ENCODE data around the gene LRBA. TPM values are rescaled to one million over a fixed set of nuclear protein-coding genes. Genes with fewer than 3 reads are reported as not detected.
"Not testable (repeated sequence)": the region's sequence is repeated elsewhere in the genome, so short reads cannot be mapped to it uniquely, and the experiment has no call there.

The LRBA gene
- total and polyA plus RNA-seq, 9 donors: 20.7 to 30.5 (median 27.7) TPM

- H3K27me3 ChIP-seq (ENCODE audit: control insufficient read depth, insufficient read depth, low read length); DNase-seq; H3K4me3 ChIP-seq (ENCODE audit: low read length); H3K36me3 ChIP-seq (ENCODE audit: control insufficient read depth, insufficient read depth, low read length); H3K27ac ChIP-seq (ENCODE audit: low read length); H3K9me3 ChIP-seq (replicated peaks; ENCODE audit: control insufficient read depth, low read depth, low read length); H3K4me1 ChIP-seq (ENCODE audit: control insufficient read depth, insufficient read depth, low read length): not testable (repeated sequence)
- no CpG with 5 or more reads among the region's 3 CpGs for WGBS (ENCODE audit: insufficient coverage)
These were observed 507.4 kb downstream of the LRBA start for GRCh38 chr4:150507656-150508055.

DNA sequence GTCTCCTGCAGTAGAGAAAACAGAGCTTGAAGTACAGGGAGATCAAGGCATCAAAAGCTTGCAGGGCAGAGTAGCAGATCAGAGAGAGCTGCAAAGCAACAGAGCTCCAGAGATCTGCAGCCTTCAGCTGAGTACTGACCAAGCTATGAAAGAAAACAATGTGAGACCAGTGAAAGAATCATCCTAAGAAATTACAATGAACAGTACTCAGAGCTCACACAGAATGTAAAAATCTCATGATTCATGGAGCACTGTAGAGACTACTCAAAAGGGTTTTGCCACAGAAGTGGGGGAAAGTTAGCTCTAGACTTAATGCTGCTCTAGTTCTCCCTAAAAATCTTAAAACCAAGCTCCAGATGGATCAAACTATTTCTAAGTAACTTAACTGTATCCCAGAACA is 513.1 kb downstream of the LRBA start:
- peaks cover 3% of the 10 kb centered on the region for H3K9me3 ChIP-seq (replicated peaks; ENCODE audit: control insufficient read depth, low read depth, low read length)
- H3K36me3 ChIP-seq (ENCODE audit: control insufficient read depth, insufficient read depth, low read length): no peaks in the 10 kb centered on the region
- H3K4me3 ChIP-seq (ENCODE audit: low read length): no peak overlapping the region
- no peaks in the 10 kb centered on the region for H3K4me1 ChIP-seq (ENCODE audit: control insufficient read depth, insufficient read depth, low read length)
- no peak overlapping the region for H3K27ac ChIP-seq (ENCODE audit: low read length)
- H3K27me3 ChIP-seq (ENCODE audit: control insufficient read depth, insufficient read depth, low read length): no peaks in the 10 kb centered on the region
- DNase-seq: no peak

DNA sequence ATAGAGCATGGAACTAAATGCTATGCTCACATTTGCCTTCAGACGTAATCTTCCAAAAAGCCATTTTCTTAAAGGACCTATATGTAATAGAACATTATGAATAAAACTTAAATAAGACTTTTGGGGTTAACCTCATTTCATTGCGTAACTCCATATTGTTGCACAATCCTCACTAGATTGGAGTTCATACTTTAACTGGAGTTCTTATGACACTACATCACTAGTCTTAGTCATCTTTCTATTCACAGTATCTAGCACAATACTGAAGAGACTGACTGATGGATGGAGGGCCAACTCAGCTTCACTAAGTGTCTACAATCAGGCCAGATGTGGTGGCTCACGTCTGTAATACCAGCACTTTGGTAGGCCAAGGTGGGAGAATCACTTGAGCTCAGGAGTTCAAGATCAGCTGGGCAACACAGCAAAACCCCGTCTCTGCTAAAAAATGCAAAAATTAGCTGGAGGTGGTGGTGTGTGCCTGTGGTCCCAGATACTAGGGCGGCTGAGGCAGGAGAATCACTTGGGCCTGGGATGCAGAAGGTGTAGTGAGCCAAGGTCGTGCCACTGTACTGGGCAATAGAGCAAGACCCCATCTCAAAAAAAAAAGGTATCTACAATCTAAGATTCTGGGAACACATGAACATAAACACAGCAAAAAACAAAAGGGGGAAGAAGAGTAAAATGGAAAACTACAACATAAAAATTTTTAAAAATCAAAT is 513.9 kb downstream of the LRBA start:
- Histone ChIP-seq H3K9me3 (replicated peaks; ENCODE audit: control insufficient read depth, low read depth, low read length) (peaks cover 3% of the 10 kb centered on the region), H3K27ac (ENCODE audit: low read length) (no peak overlapping the region), H3K4me1 (ENCODE audit: control insufficient read depth, insufficient read depth, low read length) (no peaks in the 10 kb centered on the region), H3K27me3 (ENCODE audit: control insufficient read depth, insufficient read depth, low read length) (no peaks in the 10 kb centered on the region), H3K36me3 (ENCODE audit: control insufficient read depth, insufficient read depth, low read length) (no peaks in the 10 kb centered on the region), H3K4me3 (ENCODE audit: low read length) (no peak overlapping the region)
- peak; percentile 3 for DNase-seq
- 88% methylated on average over 2 of the region's 6 CpGs for WGBS (ENCODE audit: insufficient coverage)

GRCh38 chr4:150497612-150498011 is 517.5 kb downstream of the LRBA start:
- WGBS (ENCODE audit: insufficient coverage): no CpG with 5 or more reads among the region's 3 CpGs
- Histone ChIP-seq H3K4me3 (ENCODE audit: low read length) (no peak overlapping the region), H3K4me1 (ENCODE audit: control insufficient read depth, insufficient read depth, low read length) (no peaks in the 10 kb centered on the region), H3K36me3 (ENCODE audit: control insufficient read depth, insufficient read depth, low read length) (no peaks in the 10 kb centered on the region), H3K9me3 (replicated peaks; ENCODE audit: control insufficient read depth, low read depth, low read length) (no peaks in the 10 kb centered on the region), H3K27ac (ENCODE audit: low read length) (no peak overlapping the region), H3K27me3 (ENCODE audit: control insufficient read depth, insufficient read depth, low read length) (no peaks in the 10 kb centered on the region)
- no peak for DNase-seq

GRCh38 chr4:150495550-150495949 is 519.5 kb downstream of the LRBA start:
- DNase-seq: no peak
- H3K27me3 ChIP-seq (ENCODE audit: control insufficient read depth, insufficient read depth, low read length): no peaks in the 10 kb centered on the region
- no peaks in the 10 kb centered on the region for H3K4me1 ChIP-seq (ENCODE audit: control insufficient read depth, insufficient read depth, low read length)
- H3K4me3 ChIP-seq (ENCODE audit: low read length): no peak overlapping the region
- H3K27ac ChIP-seq (ENCODE audit: low read length): no peak overlapping the region
- no peaks in the 10 kb centered on the region for H3K9me3 ChIP-seq (replicated peaks; ENCODE audit: control insufficient read depth, low read depth, low read length)
- no peaks in the 10 kb centered on the region for H3K36me3 ChIP-seq (ENCODE audit: control insufficient read depth, insufficient read depth, low read length)

DNA sequence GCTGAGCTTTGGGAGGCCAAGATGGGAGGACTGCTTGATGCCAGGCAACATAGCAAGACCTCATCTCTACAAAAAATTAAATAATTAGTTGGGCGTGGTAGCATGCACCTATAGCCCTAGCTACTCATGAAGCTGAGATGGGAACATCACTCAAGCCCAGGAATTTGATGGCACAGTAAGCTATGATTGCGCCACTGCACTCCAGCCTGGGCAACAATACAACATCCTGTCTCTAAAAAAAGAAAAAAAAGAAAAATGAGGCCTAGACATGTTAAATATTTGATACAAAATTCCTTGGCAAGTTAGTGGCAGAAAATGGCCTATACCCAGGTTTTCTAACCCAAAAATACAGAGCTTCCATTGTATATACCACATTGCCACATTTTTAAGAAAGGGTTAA is 521.2 kb downstream of the LRBA start:
- WGBS (ENCODE audit: insufficient coverage): no CpG with 5 or more reads among the region's 2 CpGs
- no peak for DNase-seq

GRCh38 chr4:150491132-150492049 is 523.7 kb downstream of the LRBA start:
- Histone ChIP-seq H3K27ac (ENCODE audit: low read length) (no peak overlapping the region), H3K4me1 (ENCODE audit: control insufficient read depth, insufficient read depth, low read length) (no peaks in the 10 kb centered on the region), H3K36me3 (ENCODE audit: control insufficient read depth, insufficient read depth, low read length) (no peaks in the 10 kb centered on the region), H3K4me3 (ENCODE audit: low read length) (no peak overlapping the region), H3K9me3 (replicated peaks; ENCODE audit: control insufficient read depth, low read depth, low read length) (no peaks in the 10 kb centered on the region), H3K27me3 (ENCODE audit: control insufficient read depth, insufficient read depth, low read length) (no peaks in the 10 kb centered on the region)
- DNase-seq: no peak
- WGBS (ENCODE audit: insufficient coverage): no CpG with 5 or more reads among the region's 3 CpGs

More for the DNA sequence above, 521.2 kb downstream of the LRBA start:
- H3K36me3 ChIP-seq (ENCODE audit: control insufficient read depth, insufficient read depth, low read length): no peaks in the 10 kb centered on the region
- no peak overlapping the region for H3K27ac ChIP-seq (ENCODE audit: low read length)
- no peak overlapping the region for H3K4me3 ChIP-seq (ENCODE audit: low read length)
- H3K27me3 ChIP-seq (ENCODE audit: control insufficient read depth, insufficient read depth, low read length): no peaks in the 10 kb centered on the region
- no peaks in the 10 kb centered on the region for H3K9me3 ChIP-seq (replicated peaks; ENCODE audit: control insufficient read depth, low read depth, low read length)
- no peaks in the 10 kb centered on the region for H3K4me1 ChIP-seq (ENCODE audit: control insufficient read depth, insufficient read depth, low read length)

GRCh38 chr4:150482581-150482980 is 532.5 kb downstream of the LRBA start:
- Histone ChIP-seq H3K27me3 (ENCODE audit: control insufficient read depth, insufficient read depth, low read length) (no peaks in the 10 kb centered on the region), H3K9me3 (replicated peaks; ENCODE audit: control insufficient read depth, low read depth, low read length) (no peaks in the 10 kb centered on the region), H3K4me3 (ENCODE audit: low read length) (no peak overlapping the region), H3K4me1 (ENCODE audit: control insufficient read depth, insufficient read depth, low read length) (no peaks in the 10 kb centered on the region), H3K36me3 (ENCODE audit: control insufficient read depth, insufficient read depth, low read length) (no peaks in the 10 kb centered on the region), H3K27ac (ENCODE audit: low read length) (no peak overlapping the region)
- DNase-seq: no peak
- no CpG with 5 or more reads among the region's 4 CpGs for WGBS (ENCODE audit: insufficient coverage)

GRCh38 chr4:150479657-150480056 is 535.4 kb downstream of the LRBA start:
- H3K36me3 ChIP-seq (ENCODE audit: control insufficient read depth, insufficient read depth, low read length): no peaks in the 10 kb centered on the region
- H3K27me3 ChIP-seq (ENCODE audit: control insufficient read depth, insufficient read depth, low read length): no peaks in the 10 kb centered on the region
- WGBS (ENCODE audit: insufficient coverage): 25% methylated on average over 1 of the region's 3 CpGs
- H3K27ac ChIP-seq (ENCODE audit: low read length): no peak overlapping the region
- H3K4me3 ChIP-seq (ENCODE audit: low read length): no peak overlapping the region
- H3K9me3 ChIP-seq (replicated peaks; ENCODE audit: control insufficient read depth, low read depth, low read length): no peaks in the 10 kb centered on the region
- no peaks in the 10 kb centered on the region for H3K4me1 ChIP-seq (ENCODE audit: control insufficient read depth, insufficient read depth, low read length)
- peak; percentile 84 for DNase-seq

GRCh38 chr4:150477869-150478268 is 537.2 kb downstream of the LRBA start:
- Histone ChIP-seq H3K27ac (ENCODE audit: low read length) (no peak overlapping the region), H3K4me3 (ENCODE audit: low read length) (no peak overlapping the region), H3K27me3 (ENCODE audit: control insufficient read depth, insufficient read depth, low read length) (no peaks in the 10 kb centered on the region), H3K9me3 (replicated peaks; ENCODE audit: control insufficient read depth, low read depth, low read length) (no peaks in the 10 kb centered on the region), H3K36me3 (ENCODE audit: control insufficient read depth, insufficient read depth, low read length) (no peaks in the 10 kb centered on the region), H3K4me1 (ENCODE audit: control insufficient read depth, insufficient read depth, low read length) (no peaks in the 10 kb centered on the region)
- WGBS (ENCODE audit: insufficient coverage): no CpG with 5 or more reads among the region's 1 CpG
- DNase-seq: no peak

Measured in muscle of leg (tissue), 11 donors.